ENCODE measurements around the gene EPC1.

Gene EPC1

GRCh38 chr10:32338262-32338661, 8.7 kb downstream of the EPC1 start:
- no peak for DNase-seq (ENCODE audit: low read depth in 2 of 2, low spot score in 1 of 2)

- DNase-seq (ENCODE audit: low read depth in 2 of 2, low spot score in 1 of 2), result no peak
Measured at GRCh38 chr10:32337350-32337749, 9.6 kb downstream of the EPC1 start.

GRCh38 chr10:32333849-32334248, 13.1 kb downstream of the EPC1 start:
- no peak for DNase-seq (ENCODE audit: low read depth in 2 of 2, low spot score in 1 of 2)

- peak; percentile 45 to 60 for DNase-seq (ENCODE audit: low read depth in 2 of 2, low spot score in 1 of 2)
Measured at GRCh38 chr10:32332299-32332750, 14.6 kb downstream of the EPC1 start.

DNA sequence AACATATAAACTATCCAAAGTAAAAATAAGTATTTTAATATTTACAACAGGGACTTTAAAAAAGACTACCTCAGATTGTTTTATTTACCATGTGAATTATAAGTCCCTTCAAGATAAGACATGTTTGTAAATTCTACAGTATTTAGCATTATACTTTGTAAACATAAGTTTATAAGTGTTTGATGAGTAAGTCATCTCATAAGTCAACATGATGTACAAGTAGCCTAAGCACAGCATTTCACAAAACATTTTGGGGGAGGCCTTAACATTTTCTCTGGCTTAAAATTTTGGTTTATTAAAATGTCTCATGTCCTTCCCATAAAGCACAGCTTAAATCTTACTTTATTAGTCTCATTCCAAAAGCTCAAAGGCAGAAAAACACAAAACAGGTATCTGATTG, 15.4 kb downstream of the EPC1 start:
- no peak for DNase-seq (ENCODE audit: low read depth in 2 of 2, low spot score in 1 of 2)

DNA sequence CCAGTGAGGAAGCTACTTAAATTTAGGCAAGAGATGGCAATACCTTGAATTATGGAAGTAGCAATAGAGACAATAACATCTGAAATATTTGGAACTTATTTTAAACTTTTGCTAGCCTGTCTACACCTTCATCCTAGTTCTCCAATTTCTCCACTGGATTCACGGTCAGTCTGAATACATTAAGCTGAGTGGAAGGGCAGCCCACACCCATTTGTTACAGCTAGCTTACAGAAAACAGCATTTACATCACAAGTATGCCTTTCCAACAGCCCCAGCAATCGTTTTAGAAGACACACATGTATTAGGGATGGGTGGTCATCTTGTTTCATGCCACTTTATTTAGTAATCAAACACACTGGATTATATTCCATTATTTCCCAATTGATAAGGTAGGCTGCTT, 16.7 kb downstream of the EPC1 start:
- DNase-seq (ENCODE audit: low read depth in 2 of 2, low spot score in 1 of 2), result no peak

DNA sequence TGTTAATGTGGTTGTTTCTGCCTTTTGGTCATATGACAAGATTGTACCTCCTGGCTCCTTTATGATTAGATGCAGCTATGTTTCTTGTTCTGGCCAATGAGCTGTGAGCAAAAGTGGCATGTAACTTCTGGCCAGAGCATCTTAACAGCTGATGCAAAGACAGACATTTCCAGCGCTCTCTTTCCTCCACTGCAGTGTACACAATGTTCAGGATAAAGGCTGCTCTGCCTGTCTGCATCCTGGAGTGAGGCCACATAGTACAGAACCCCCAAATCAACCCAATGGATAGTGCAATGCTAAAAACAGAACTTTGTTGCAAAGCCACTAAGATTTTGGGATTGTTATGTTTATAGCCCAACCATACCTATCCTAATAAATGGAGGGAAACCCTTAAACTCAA, 17.9 kb downstream of the EPC1 start:
- no peak for DNase-seq (ENCODE audit: low read depth in 2 of 2, low spot score in 1 of 2)

DNA sequence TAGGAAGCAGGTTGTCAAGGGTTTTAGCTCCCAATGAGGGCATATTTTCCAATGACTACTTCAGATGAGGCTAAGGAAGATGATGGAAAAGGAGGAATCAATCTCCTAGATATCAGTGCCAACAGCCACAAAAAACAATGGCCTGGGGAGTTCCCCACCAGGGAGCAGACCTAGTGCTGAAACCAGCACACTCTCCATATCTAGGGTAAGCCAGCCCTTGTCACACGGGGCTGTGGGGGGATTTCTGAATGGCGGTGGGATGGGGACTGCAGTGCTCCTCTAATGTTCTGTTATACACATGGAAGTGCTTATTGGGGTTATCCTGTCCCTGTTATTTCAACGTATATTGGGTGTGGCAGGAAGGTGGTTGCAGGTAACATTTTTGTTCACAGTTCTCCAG, 18.5 kb downstream of the EPC1 start:
- no peak for DNase-seq (ENCODE audit: low read depth in 2 of 2, low spot score in 1 of 2)

- DNase-seq (ENCODE audit: low read depth in 2 of 2, low spot score in 1 of 2), result no peak
Measured at GRCh38 chr10:32327364-32327691, 19.6 kb downstream of the EPC1 start.

DNA sequence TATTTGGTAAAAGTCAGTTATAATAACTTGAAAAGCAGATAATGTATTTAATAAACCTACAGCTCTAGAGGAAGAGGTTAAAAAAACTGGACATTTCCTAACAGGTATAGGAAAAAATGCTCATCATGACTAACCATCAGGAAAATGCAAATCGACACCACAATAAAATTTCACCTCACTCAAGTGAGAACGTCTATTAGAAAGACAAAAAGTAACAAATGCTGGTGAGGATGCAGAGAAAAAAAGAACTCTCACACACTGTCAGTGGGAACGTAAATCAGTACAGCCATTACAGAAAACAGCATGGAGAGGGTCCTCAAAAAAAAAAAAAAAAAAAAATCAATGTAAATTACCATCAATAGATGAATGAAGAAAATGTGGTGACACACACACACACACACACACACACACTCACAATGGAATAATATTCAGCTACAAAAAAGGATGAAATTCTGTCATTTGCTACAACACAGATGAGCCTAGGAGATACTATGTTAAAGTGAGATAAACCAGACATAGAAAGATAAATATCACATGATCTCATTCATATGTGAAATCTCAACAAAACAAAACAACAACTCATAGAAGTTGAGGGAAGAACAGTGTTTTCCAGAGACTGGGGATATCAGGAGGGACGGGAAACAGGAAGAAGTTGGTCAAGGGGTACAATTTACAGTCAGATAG, 20.1 kb downstream of the EPC1 start:
- no peak for DNase-seq (ENCODE audit: low read depth in 2 of 2, low spot score in 1 of 2)

DNA sequence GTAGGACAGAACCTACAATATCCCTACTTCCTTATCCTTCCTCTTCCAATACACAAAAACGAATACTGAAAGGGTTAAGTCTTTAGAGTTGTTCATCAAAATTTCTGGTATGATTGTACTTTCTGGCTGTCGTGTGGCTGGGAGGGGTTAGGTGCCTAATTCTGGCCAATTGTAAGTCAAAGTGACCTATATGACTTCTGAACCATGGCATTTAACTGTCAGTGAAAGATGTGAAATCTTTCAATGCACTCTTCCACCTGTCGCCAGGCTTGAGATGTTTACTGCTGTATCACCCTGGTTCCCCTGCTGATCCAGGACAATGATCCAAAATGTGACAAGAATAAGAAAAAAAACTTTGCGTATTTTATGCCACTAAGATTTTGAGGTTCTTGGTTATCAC, 20.8 kb downstream of the EPC1 start:
- DNase-seq (ENCODE audit: low read depth in 2 of 2, low spot score in 1 of 2), result no peak

DNA sequence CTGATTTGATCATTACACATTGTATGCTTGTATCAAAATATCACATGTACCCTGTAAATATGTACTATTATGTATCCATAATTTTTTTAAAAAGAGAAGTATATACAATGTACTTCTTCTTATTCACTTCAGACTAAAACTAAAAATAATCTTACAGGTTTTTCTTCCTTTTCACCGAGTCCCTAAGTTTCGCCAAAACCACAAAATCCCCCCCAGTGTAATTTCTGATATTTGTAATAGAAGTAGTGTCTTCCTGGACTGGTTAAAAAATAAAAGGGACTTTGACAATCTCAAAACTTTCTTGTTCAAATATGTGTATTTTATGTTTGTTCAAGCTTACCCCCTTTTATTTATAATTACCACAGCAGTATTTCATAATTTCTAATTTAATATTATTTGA, 23.9 kb downstream of the EPC1 start:
- DNase-seq (ENCODE audit: low read depth in 2 of 2, low spot score in 1 of 2), result no peak

DNA sequence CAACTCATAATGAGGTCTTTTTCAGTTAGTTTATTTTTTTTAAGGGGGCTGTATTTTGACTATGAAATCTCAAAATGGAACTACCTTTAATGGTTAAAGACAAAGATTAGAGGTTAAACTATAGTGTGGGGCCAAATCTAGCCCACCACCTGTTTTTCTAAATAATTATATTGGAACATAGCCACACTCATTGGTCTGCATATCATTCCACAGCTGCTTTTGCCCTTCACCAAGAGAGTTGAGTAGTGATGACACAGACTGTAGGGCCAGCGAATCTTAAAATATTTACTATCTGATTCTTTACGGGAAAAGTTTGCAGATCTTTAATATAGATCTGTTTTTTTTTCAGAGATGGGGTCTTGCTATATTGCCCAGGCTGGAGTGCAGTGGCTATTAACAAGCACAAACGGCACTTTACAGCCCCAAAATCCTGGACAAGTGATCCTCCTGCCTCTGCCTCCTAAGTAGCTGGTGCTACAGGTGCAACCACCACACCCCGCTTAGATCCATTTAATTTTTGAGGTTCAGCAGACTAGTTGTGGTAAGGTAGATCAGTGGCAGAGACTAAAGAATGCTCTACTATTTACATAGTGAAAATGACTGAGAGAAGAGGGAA, 25.8 kb downstream of the EPC1 start:
- DNase-seq (ENCODE audit: low read depth in 2 of 2, low spot score in 1 of 2), result no peak

DNA sequence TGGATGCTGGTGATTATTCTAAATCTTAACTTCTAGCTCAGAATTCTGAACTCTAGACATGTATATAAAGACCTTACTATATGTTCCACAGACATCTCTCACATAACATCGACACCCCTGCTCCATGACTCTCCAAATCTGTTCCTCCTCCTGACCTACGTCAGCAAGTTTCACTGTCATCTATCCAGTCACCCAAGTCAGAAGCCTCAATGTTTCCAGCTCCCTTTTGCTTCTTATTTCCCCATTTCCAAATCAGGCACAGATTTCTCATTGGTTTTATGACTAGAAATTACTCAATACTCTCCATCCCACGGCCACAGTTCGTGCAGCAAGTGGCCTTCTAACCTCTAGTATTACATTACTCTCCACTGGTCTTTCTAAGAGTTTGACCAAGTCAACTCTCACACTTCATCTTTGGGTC, 28.5 kb downstream of the EPC1 start:
- DNase-seq (ENCODE audit: low read depth in 2 of 2, low spot score in 1 of 2), result no peak

DNA sequence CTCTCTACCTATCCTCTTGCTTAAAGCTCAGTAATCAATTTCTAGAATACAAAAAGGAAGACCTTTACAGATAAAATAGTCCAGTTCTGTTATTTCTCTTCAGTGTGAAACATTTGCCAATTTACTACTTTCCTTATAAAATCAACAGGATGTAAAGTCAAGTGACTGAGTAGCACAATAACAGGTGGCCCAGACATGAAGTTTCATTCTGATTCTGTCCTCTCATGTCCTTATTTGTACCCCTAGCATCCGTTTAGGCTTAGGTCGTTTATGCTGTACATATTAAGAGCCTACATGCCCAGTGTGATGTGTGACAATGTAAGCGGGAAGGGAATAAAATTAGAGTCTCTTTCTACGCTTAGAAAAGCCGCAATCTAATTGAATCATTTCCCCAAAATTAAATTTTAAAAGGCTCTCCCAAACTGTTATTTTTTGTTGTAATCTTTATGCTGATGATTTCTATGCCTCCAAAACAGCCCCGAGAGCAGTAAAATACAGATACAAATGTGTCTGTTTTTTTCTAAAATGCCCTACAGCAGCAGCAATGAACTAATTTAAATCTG, 29.1 kb downstream of the EPC1 start:
- no peak for DNase-seq (ENCODE audit: low read depth in 2 of 2, low spot score in 1 of 2)

- DNase-seq (ENCODE audit: low read depth in 2 of 2, low spot score in 1 of 2), result no peak
Measured at GRCh38 chr10:32315424-32315823, 31.5 kb downstream of the EPC1 start.

DNA sequence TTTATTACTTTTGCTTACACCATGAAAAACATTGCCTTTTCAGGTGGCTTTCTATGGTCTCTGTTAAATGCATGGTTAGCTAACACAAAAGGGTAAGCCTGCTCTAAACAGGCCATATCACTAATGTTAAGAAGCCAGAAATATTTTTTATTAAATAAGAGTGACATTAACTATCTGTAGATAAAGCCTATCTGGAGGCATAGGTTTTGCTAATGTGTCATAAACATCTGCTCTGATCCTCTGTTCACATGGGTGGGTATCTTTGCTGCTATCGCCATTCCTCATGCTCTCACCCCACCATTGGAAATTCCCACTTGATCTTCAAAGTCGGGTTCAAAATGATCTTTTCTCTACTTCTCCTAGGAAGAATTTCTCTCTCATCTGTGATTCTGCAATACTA, 32.4 kb downstream of the EPC1 start:
- no peak for DNase-seq (ENCODE audit: low read depth in 2 of 2, low spot score in 1 of 2)

DNA sequence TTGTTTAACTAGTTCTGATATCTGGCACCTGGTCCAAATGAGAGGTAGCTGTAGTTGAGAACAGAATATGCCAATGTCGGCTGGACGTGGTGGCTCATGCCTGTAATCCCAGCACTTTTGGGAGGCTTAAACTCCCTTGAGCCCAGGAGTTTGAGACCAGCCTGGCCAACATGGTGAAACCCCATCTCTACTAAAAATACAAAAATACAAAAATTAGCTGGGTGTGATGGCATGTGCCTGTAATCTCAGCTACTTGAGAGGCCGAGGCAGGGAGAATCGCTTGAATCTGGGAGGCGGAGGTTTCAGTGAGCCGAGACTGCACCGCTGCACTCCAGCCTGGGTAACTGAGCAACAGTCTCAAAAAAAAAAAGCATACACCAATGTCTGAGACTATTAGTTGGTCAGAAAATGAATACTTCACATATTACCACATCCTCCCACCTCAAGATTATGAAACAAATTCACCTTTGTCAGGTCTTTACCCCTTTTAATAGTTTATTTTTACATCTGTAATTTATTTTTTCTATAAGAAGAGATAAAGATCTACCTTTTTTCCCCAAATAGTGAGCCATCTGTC, 38.8 kb downstream of the EPC1 start:
- no peak for DNase-seq (ENCODE audit: low read depth in 2 of 2, low spot score in 1 of 2)

GRCh38 chr10:32307609-32308008, 39.3 kb downstream of the EPC1 start:
- no peak for DNase-seq (ENCODE audit: low read depth in 2 of 2, low spot score in 1 of 2)

- DNase-seq (ENCODE audit: low read depth in 2 of 2, low spot score in 1 of 2), result no peak
Measured at GRCh38 chr10:32299354-32299980, 47.5 kb downstream of the EPC1 start.

GRCh38 chr10:32298075-32298812, 48.7 kb downstream of the EPC1 start:
- no peak for DNase-seq (ENCODE audit: low read depth in 2 of 2, low spot score in 1 of 2)
